GM19397 (cell line): Measurements from ENCODE around the gene MRI1.
A peak's percentile ranks its signal among the peaks of the same experiment; 100 is the strongest.
"Not testable (repeated sequence)": the region's sequence is repeated elsewhere in the genome, so short reads cannot be mapped to it uniquely, and the experiment has no call there.

Source experiments
- ATAC-seq: cut with Tn5 transposase; IDR thresholded peaks from one replicate; pipeline ENCODE4 v1.9.1; 2021; ENCODE audit warnings: mild to moderate bottlenecking, moderate library complexity; ENCODE audit not compliant: unreplicated experiment

Gene MRI1

GRCh38 chr19:13764101-13764807 lies at the start of gene MRI1:
Gene MRI1 (plus strand): TSS chr19:13764522. CDS start chr19:13764589, 67 bp downstream.
- ATAC-seq: peak; percentile 64

DNA sequence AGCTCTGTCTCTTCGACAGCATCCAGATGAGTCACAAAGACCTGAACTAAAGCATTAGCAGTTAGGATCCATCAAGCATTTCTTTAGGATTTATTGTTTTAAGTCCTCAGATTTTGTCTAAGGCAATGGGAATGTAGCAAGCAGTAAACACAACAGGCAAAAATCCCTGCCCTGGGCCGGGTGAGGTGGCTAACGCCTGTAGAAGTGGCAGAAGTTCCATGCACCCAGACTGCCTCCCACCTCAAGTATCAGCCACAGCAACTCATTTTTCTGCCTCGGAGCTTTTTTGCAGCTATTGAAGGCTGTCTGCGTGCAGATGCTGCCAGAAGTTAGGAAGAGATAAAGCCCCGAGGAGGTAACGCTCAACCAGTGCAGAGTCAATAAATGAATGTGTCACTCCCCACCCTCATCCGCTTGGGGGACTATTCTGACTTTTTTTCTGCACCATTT lies 47.1 kb upstream of the MRI1 start:
- ATAC-seq: no peak

- no peak for ATAC-seq
Observed at GRCh38 chr19:13718733-13719132, 45.6 kb upstream of the MRI1 start.

GRCh38 chr19:13722146-13722545 lies 42.2 kb upstream of the MRI1 start:
- no peak for ATAC-seq

DNA sequence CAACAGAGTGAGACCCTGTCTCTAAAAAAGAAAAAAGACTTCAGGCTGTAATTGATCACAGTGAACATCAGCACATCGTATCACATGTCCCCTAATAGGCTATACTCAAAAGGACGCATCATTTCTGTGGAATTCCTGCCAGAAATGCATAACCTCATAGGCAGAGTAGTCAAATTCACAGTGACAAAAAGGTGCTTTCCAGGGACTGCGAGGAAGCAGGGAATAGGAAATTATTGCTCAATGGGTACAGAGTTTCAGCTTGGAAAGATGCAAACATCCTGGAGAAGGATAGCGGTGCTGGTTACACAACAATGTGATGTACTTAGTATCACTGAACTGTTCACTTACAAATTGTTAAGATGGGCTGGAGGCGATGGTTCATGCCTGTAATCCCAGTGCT lies 41.1 kb upstream of the MRI1 start:
- no peak for ATAC-seq

DNA sequence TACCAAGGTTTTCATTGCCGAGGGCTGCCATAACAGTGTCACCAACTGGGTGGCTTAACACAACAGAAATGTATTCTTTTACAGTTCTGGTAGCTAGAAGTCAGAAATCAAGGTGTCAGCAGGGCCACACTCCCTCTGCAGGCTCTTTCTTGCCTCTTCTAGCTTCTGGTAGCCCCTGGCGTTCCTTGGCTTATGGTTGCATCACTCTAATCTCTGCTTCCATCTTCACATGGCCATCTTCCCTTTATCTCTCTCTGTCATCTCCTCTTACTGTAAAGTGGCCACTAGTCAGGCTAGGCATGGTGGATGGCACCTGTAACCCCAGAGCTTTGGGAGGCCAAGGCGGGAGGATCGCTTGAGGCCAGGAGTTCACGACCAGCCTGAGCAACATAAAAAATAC lies 38.0 kb upstream of the MRI1 start:
- ATAC-seq: no peak

GRCh38 chr19:13727798-13728197 lies 36.5 kb upstream of the MRI1 start:
- ATAC-seq: no peak

GRCh38 chr19:13729859-13730258 lies 34.5 kb upstream of the MRI1 start:
- no peak for ATAC-seq

DNA sequence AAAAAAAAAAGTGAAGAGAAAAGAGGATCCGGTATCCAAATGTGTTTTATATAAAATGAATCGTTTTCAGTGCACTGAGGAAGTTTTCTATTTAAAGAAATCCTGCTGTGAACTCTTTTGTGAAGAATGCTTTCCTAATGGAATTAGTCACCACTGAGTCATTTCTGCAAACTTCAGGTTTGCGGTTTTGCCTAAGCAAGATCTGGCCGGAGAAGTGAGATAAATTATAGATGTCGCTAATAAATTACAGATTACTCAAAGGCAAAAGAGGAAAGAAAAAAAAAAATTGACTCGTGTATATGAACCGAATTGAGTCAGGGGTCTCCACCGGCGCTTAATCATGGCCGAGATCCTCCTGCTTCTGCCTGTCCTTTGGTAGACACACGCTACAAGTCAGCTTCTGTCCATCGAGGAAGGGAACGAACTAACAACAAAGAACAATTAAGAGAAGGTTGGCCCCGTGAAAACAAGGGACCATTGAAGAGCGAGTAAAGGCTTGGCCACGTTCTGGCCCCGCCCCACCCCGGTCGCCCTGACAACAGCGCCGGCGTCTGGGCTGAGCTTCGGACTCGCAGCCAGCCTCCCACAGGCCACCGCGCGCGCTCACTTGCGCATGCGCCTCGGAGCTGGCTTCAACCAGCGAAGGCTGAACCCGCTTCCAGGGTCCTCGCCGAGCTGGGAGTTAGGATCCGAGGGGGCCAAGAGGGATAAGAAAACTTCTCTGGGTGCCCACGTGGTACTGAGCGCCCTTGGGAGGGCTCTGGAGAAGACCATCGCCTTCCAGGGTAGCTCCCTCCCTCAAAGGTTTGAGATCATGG lies 33.0 kb upstream of the MRI1 start:
- ATAC-seq: peak; percentile 95

DNA sequence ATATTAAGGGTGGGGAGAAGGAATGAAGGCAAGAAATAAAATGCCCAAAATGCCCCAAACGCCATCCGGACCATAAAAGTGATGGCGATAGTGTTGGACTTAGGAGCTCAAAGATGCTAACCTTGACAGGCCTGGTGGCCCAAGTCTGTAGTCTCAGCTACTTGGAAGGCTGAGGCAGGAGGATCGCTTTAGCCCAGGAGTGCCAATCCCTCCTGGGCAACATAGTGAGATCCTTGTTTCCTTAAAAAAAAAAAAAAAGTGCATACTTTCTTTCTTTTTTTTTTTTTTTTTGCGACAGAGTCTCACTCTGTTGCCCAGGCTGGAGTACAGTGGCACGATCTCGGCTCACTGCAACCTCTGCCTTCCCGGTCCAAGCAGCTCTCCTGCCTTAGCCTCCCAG lies 32.0 kb upstream of the MRI1 start:
- ATAC-seq: no peak

DNA sequence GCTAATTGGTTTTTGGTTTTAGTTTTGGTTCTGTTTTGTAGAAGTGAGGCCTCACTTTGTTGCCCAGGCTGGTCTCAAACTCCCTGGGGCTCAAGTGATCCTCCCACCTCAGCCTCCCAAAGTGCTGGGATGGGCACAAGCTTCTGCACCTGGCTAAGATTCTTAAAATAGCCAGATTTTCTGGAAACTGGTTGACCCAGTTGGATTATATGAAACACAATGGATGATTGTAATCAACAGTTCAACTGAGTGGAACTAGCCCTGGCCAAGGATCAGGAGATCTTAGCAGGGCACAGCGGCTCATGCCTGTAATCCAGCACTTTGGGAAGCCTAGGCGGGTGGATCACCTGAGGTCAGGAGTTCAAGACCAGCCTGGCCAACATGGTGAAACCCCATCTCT lies 29.6 kb upstream of the MRI1 start:
- ATAC-seq: no peak

DNA sequence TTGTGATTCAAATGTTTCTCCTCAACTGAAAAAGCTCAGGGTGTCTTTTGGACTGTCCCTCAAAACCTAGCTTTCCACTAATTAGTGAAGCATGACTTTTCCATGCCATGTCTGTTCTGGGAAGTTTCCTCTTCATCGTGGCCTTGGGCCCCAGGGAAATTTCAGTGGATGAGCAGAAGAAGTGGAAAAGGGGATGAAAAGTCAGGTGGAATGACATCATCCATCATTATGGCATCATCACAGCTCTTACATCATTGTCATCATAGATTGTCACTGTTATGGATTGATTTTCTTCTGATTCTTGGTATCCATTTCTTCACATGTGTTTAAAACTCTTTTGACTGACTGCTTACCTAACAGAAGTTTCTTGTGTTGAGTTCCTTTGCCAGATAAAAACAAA lies 26.2 kb upstream of the MRI1 start:
- ATAC-seq: no peak

- ATAC-seq: no peak
Observed at GRCh38 chr19:13741893-13742292, 22.4 kb upstream of the MRI1 start.

DNA sequence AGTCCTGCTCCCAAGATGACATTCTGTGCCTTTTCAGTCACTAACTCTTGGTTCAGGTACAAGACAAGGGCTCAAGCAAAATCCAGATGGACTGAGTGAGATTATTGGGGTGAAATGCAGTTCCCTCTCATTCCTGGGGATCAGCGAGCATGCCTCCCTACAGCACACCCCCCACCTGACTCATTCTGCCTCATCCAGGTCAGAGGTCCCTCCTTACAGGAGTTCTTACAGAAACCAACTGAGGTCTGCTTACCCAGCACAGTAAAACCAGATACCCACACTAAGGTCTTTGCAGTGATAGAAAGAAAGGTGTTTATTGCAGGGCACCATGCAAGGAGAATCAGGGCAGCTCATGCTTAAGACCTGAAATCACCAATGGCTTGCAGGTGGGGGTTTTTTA lies 21.6 kb upstream of the MRI1 start:
- ATAC-seq: no peak

GRCh38 chr19:13744174-13744573 lies 20.1 kb upstream of the MRI1 start:
- no peak for ATAC-seq

DNA sequence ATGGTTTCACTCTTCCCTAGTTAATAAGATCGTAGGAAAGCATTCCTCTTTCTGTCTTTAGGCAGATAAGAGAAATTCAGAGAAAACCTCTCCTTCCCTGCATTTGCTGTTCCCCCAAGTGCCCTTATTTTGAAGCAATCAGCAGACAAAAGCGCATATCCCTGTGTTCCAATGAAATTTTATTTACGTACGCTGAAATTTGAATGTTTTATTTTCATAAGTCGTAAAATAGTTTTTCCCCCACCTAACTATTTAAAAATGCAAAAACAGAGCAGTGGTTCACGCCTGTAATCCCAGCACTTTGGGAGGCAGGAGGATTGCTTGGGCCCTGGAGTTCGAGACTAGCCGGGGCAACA lies 17.2 kb upstream of the MRI1 start:
- no peak for ATAC-seq

GRCh38 chr19:13748169-13748828 lies 16.0 kb upstream of the MRI1 start:
- no peak for ATAC-seq

- ATAC-seq: no peak
Observed at GRCh38 chr19:13751436-13751835, 12.9 kb upstream of the MRI1 start.

DNA sequence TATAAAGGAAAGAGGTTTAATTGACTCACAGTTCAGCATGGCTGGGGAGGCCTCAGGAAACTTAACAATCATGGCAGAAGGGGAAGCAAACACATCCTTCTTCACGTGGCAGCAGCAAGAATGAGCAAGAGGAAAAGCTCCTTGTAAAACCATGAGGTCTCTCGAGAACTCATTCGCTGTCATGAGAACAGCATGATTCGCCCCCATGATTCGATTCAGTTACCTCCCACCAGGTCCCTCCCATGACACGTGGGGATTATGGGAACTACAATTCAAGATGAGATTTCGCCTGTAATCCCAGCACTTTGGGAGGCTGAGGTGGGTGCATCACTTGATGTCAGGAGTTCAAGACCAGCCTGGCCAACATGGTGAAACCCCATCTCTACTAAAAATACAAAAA lies 10.7 kb upstream of the MRI1 start:
- not testable (repeated sequence) for ATAC-seq

- no peak for ATAC-seq
Observed at GRCh38 chr19:13756210-13756609, 8.1 kb upstream of the MRI1 start.

DNA sequence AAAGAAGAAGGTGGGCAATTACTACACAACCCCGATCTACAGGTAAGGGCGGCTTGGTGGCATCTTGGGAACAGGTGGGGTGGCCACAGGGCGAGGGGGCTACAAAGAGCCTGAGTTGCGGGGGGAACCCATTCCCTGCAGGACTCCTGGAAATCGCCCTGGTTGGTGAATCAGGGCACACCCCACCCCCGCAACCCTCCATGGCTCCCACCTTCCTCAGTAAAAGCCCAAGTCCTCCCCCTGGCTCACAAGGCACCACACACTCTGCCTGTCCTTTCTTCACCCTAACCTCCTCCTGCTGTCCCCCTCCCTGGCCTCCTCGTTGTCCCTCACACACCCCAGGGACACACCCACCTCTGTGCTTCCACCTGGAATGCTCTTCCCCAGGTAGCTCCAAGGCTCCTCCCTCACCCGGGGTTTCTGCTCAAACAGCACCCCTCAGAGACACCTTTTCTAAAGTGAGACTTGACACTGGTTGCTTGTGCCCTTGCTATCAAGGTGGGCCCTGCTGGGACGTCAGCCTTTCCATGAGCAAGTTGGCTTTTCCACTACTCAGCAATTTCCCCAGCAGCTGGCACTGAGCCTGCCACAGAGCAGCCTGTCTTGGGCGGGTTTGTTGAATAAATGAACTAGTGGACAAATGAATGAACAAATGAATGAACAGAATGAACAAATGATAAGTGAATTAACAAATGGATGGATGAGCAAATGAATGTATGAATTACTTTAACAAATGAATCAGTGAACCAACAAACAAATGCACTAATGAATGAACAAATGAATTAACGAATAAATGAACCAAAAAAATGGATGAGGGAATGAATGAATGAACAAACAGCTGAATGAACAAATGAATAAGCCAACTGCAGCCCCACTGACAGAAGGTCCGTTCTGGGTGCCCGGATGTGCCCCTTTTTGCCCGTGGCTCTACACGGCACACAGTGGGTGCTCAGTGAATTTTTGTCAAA lies 6.2 kb upstream of the MRI1 start:
- no peak for ATAC-seq
